ENCODE data around the gene FZR1.

FZR1 gene

GRCh38 chr19:3519126-3519525 lies 13.0 kb downstream of the FZR1 start:
- peaks cover 24% of the 10 kb centered on the region for H3K36me3 ChIP-seq
- TF ChIP-seq CTCF (IDR thresholded peaks at IDR 0.05; ENCODE audit: low read depth, low read length) = no peak
- no peaks in the 10 kb centered on the region for H3K9me3 ChIP-seq (ENCODE audit: severe bottlenecking)
- no peak for DNase-seq
- H3K4me3 ChIP-seq (ENCODE audit: low read depth, low read length) = no peak overlapping the region
- no peak overlapping the region for H3K27ac ChIP-seq
- H3K27me3 ChIP-seq (ENCODE audit: insufficient read depth, low read depth, severe bottlenecking) = no peaks in the 10 kb centered on the region

GRCh38 chr19:3520166-3521103 lies 14.3 kb downstream of the FZR1 start:
- Histone ChIP-seq H3K9me3 (ENCODE audit: severe bottlenecking) (no peaks in the 10 kb centered on the region), H3K27me3 (ENCODE audit: insufficient read depth, low read depth, severe bottlenecking) (no peaks in the 10 kb centered on the region), H3K36me3 (peaks cover 34% of the 10 kb centered on the region), H3K27ac (no peak overlapping the region), H3K4me3 (ENCODE audit: low read depth, low read length) (no peak overlapping the region)
- 0 out of 2 replicates have a peak, but pooled peaks have one; percentile 22 for TF ChIP-seq CTCF (IDR thresholded peaks at IDR 0.05; ENCODE audit: low read depth, low read length)
- no peak for DNase-seq

GRCh38 chr19:3521104-3521445 lies 15.0 kb downstream of the FZR1 start:
- TF ChIP-seq CTCF (IDR thresholded peaks at IDR 0.05; ENCODE audit: low read depth, low read length) = no peak
- H3K4me3 ChIP-seq (ENCODE audit: low read depth, low read length) = no peak overlapping the region
- no peaks in the 10 kb centered on the region for H3K27me3 ChIP-seq (ENCODE audit: insufficient read depth, low read depth, severe bottlenecking)
- no peak for DNase-seq
- no peak overlapping the region for H3K27ac ChIP-seq
- H3K36me3 ChIP-seq = peaks cover 38% of the 10 kb centered on the region
- H3K9me3 ChIP-seq (ENCODE audit: severe bottlenecking) = no peaks in the 10 kb centered on the region

GRCh38 chr19:3522421-3523360 lies 16.6 kb downstream of the FZR1 start:
- no peak overlapping the region for H3K27ac ChIP-seq
- no peaks in the 10 kb centered on the region for H3K9me3 ChIP-seq (ENCODE audit: severe bottlenecking)
- no peak for DNase-seq
- H3K27me3 ChIP-seq (ENCODE audit: insufficient read depth, low read depth, severe bottlenecking) = no peaks in the 10 kb centered on the region
- H3K36me3 ChIP-seq = peaks cover 54% of the 10 kb centered on the region
- no peak for TF ChIP-seq CTCF (IDR thresholded peaks at IDR 0.05; ENCODE audit: low read depth, low read length)
- H3K4me3 ChIP-seq (ENCODE audit: low read depth, low read length) = no peak overlapping the region

- no peak for DNase-seq
- Histone ChIP-seq H3K36me3 (peaks cover 60% of the 10 kb centered on the region), H3K4me3 (ENCODE audit: low read depth, low read length) (no peak overlapping the region), H3K9me3 (ENCODE audit: severe bottlenecking) (no peaks in the 10 kb centered on the region), H3K27ac (no peak overlapping the region), H3K27me3 (ENCODE audit: insufficient read depth, low read depth, severe bottlenecking) (no peaks in the 10 kb centered on the region)
- TF ChIP-seq CTCF (IDR thresholded peaks at IDR 0.05; ENCODE audit: low read depth, low read length) = no peak
These were observed 17.4 kb downstream of the FZR1 start for GRCh38 chr19:3523361-3524077.

Data from WERI-Rb-1 (cell line).